CD14-positive monocyte (primary cell): Measurements from ENCODE around the gene FHL5. TPM values are rescaled to one million over a fixed set of nuclear protein-coding genes. Genes with fewer than 3 reads are reported as not detected.

ENCODE experiments used
- DNase-seq, 3 donors: peaks; one replicate each; pipeline ENCODE4 v3.0.0-alpha.2; 2011 to 2022
- H2AFZ ChIP-seq: 2 replicates; pipeline ENCODE4 v1.6.0; 2012; ENCODE audit warnings: mild to moderate bottlenecking, low read depth, low read length, inconsistent platforms; ENCODE audit not compliant: insufficient read depth, poor library complexity, severe bottlenecking
- H3K27ac ChIP-seq, 2 donors: 1 replicate in 1 of 2; 2 replicates in 1 of 2; pipeline ENCODE4 v1.5.1; 2012 to 2013; ENCODE audit warnings: low read length in 2 of 2, control low read depth in 1 of 2, inconsistent platforms in 1 of 2, low read depth in 1 of 2, mild to moderate bottlenecking in 1 of 2
- H3K27me3 ChIP-seq, 2 donors: one replicate each; pipeline versions ENCODE4 v1.6.0 to v1.6.1; 2011 to 2013; ENCODE audit warnings: low read length in 2 of 2; ENCODE audit not compliant: control insufficient read depth in 2 of 2, insufficient read depth in 2 of 2
- H3K36me3 ChIP-seq, 2 donors: replicated peaks in 1 of 2; 1 replicate in 1 of 2; 2 replicates in 1 of 2; pipeline versions ENCODE4 v1.5.1 to v1.6.1; 2012 to 2013; ENCODE audit warnings: low read length in 2 of 2, control low read depth in 1 of 2, inconsistent platforms in 1 of 2, mild to moderate bottlenecking in 1 of 2; ENCODE audit not compliant: insufficient read depth in 2 of 2, control insufficient read depth in 1 of 2
- H3K4me1 ChIP-seq, 2 donors: 1 replicate in 1 of 2; 2 replicates in 1 of 2; pipeline versions ENCODE4 v1.5.1 to v1.6.1; 2012 to 2013; ENCODE audit warnings: low read length in 2 of 2, control low read depth in 1 of 2, inconsistent platforms in 1 of 2, mild to moderate bottlenecking in 1 of 2, moderate library complexity in 1 of 2; ENCODE audit not compliant: insufficient read depth in 2 of 2, control insufficient read depth in 1 of 2
- H3K4me2 ChIP-seq: replicated peaks from 2 replicates; pipeline ENCODE3; 2012; ENCODE audit warnings: low read length, moderate library complexity, mild to moderate bottlenecking; ENCODE audit not compliant: poor library complexity, severe bottlenecking; ENCODE audit errors: extremely low read depth
- H3K4me3 ChIP-seq, 3 experiments: fragments of 200-600 bp in 1 of 3; sonication (generic) in 1 of 3; replicated peaks in 1 of 3; 1 replicate in 2 of 3; 2 replicates in 1 of 3; pipeline ENCODE4 v1.5.1; 2011 to 2013; ENCODE audit warnings: low read length in 3 of 3, mild to moderate bottlenecking in 3 of 3, control low read depth in 2 of 3, low read depth in 2 of 3, inconsistent platforms in 1 of 3, moderate library complexity in 1 of 3
- H3K79me2 ChIP-seq: 2 replicates; pipeline ENCODE4 v1.6.0; 2012; ENCODE audit warnings: mild to moderate bottlenecking, control low read depth, inconsistent platforms, low read length, moderate library complexity; ENCODE audit not compliant: insufficient read depth
- H3K9ac ChIP-seq: 2 replicates; pipeline ENCODE4 v1.6.0; 2017; ENCODE audit warnings: low read length, mild to moderate bottlenecking; ENCODE audit not compliant: insufficient read depth, poor library complexity, severe bottlenecking
- H3K9me3 ChIP-seq, 2 donors: replicated peaks in 1 of 2; 1 replicate in 1 of 2; 2 replicates in 1 of 2; pipeline versions ENCODE4 v1.5.1 to v1.6.1; 2012 to 2013; ENCODE audit warnings: low read length in 2 of 2, control low read depth in 1 of 2; ENCODE audit not compliant: control insufficient read depth in 1 of 2, insufficient read depth in 1 of 2
- H4K20me1 ChIP-seq: 2 replicates; pipeline ENCODE4 v1.6.0; 2012; ENCODE audit warnings: mild to moderate bottlenecking, low read length, control low read depth, moderate library complexity; ENCODE audit not compliant: insufficient read depth
- H3K27ac Mint-ChIP-seq, 7 donors: one replicate each; pipeline ENCODE4 v1.8.0; 2020; ENCODE audit warnings: mild to moderate bottlenecking in 7 of 7, mixed read lengths in 7 of 7, moderate library complexity in 6 of 7, inconsistent platforms in 2 of 7
- H3K27me3 Mint-ChIP-seq, 3 donors: one replicate each; pipeline ENCODE4 v1.8.0; 2021 to 2022; ENCODE audit warnings: low read depth in 3 of 3, mild to moderate bottlenecking in 3 of 3, mixed read lengths in 3 of 3, moderate library complexity in 3 of 3, inconsistent platforms in 1 of 3
- H3K36me3 Mint-ChIP-seq, 2 donors: one replicate each; pipeline ENCODE4 v1.8.0; 2020; ENCODE audit warnings: mixed read lengths in 2 of 2, inconsistent platforms in 1 of 2, mild to moderate bottlenecking in 1 of 2
- H3K4me1 Mint-ChIP-seq: one replicate; pipeline ENCODE4 v1.8.0; 2020; ENCODE audit warnings: mild to moderate bottlenecking, mixed read lengths
- H3K4me3 Mint-ChIP-seq, 2 donors: one replicate each; pipeline ENCODE4 v1.8.0; 2020; ENCODE audit warnings: mild to moderate bottlenecking in 2 of 2, mixed read lengths in 2 of 2, moderate library complexity in 1 of 2
- H3K9me3 Mint-ChIP-seq, 7 donors: one replicate each; pipeline ENCODE4 v1.8.0; 2020 to 2022; ENCODE audit warnings: mixed read lengths in 7 of 7, mild to moderate bottlenecking in 6 of 7, moderate library complexity in 6 of 7, inconsistent platforms in 2 of 7
- WGBS: methylation state at CpG from one replicate; pipeline ENCODE4 v1.1.5; 2013; ENCODE audit warnings: missing lambda C conversion rate; ENCODE audit not compliant: insufficient coverage; 5-methylcytosine and 5-hydroxymethylcytosine counted together
- intact Hi-C, 2 donors: fragments of 100-400 bp; cut with micrococcal nuclease; formaldehyde crosslinking; loops; one replicate each; pipeline versions ENCODE4 v1.15.0 to v1.15.1; 2023
- polyA plus RNA-seq, 3 donors: library from polyadenylated mRNA; depleted of rRNA in 1 of 3; unstranded in 2 of 3; stranded (reverse) in 1 of 3; fragments of 300-500 nt in 2 of 3; fragments of >200 nt in 1 of 3; fragmentation: Illumina TruSeq in 2 of 3; gene quantifications; 1 replicate in 2 of 3; 2 replicates in 1 of 3; pipeline ENCODE4 v1.2.3, GENCODE V29; 2012 to 2021
- TF ChIP-seq, protein P1 (sequence below): fragments of 200-600 bp; IDR thresholded peaks from one replicate; pipeline ENCODE4 v1.8.0; 2022; ENCODE audit warnings: antibody characterized with exemption, mild to moderate bottlenecking

The FHL5 gene
- polyA plus RNA-seq, 3 donors: not detected

DNA sequence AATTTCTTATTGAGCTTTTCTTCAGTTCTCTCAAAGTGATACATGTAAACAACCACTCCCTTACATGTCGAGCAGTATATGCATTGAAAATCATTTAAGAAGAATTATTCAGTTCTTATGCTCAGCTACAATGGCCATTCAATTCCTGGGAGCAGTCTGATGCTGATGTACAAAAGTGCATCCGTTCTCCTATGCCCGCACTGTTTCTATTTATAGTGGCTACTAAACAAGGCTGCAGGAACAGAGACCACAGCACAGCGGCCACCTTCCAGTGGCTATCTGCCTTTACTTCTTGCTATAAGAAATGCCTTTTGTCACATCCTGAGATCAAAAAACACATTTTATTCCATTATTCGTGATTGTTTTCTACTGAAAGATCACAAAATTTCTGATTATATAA lies 82.2 kb downstream of the FHL5 start:
- 89% methylated on average over 4 of the region's 5 CpGs for WGBS
- intact Hi-C loops: no loop called here

DNA sequence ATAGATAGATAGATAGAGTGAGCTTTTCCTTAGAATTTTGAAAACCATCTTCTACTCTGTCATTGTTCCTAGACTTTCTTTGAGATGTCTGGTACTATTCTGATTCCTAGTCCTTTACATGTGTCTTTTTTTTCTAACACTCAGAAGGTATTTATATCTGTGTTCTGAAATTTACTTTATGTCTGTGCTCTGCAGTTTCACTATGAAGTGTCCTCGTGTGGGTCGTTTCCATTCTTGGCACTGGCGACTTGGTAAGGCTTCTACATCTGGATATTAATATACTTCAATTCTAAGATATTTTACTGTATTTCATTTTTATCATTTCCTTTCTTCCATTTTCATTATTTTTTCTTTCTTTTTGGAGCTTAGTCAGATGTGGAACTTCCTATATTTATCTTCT lies 87.0 kb downstream of the FHL5 start:
- H3K4me1 Mint-ChIP-seq: no peaks in the 10 kb centered on the region
- peaks cover 0 to 5% (median 0%) of the 10 kb centered on the region in 7 donors for H3K9me3 Mint-ChIP-seq
- no CpG with 5 or more reads among the region's 3 CpGs for WGBS
- no peak overlapping the region for H3K4me3 Mint-ChIP-seq
- intact Hi-C loops: no loop called here
- H3K36me3 Mint-ChIP-seq: no peaks in the 10 kb centered on the region
- DNase-seq: no peak
- H3K36me3 ChIP-seq: no peaks in the 10 kb centered on the region
- H3K9ac ChIP-seq: no peak overlapping the region
- no peak overlapping the region for H3K27ac Mint-ChIP-seq
- no peaks in the 10 kb centered on the region for H3K79me2 ChIP-seq
- no peaks in the 10 kb centered on the region for H3K27me3 ChIP-seq
- peaks cover 1 to 4% (median 2%) of the 10 kb centered on the region in 3 donors for H3K27me3 Mint-ChIP-seq
- H3K4me1 ChIP-seq: no peaks in the 10 kb centered on the region
- no peak overlapping the region for H2AFZ ChIP-seq
- TF ChIP-seq, protein P1, sequence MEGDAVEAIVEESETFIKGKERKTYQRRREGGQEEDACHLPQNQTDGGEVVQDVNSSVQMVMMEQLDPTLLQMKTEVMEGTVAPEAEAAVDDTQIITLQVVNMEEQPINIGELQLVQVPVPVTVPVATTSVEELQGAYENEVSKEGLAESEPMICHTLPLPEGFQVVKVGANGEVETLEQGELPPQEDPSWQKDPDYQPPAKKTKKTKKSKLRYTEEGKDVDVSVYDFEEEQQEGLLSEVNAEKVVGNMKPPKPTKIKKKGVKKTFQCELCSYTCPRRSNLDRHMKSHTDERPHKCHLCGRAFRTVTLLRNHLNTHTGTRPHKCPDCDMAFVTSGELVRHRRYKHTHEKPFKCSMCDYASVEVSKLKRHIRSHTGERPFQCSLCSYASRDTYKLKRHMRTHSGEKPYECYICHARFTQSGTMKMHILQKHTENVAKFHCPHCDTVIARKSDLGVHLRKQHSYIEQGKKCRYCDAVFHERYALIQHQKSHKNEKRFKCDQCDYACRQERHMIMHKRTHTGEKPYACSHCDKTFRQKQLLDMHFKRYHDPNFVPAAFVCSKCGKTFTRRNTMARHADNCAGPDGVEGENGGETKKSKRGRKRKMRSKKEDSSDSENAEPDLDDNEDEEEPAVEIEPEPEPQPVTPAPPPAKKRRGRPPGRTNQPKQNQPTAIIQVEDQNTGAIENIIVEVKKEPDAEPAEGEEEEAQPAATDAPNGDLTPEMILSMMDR: no peak
- no peak overlapping the region for H3K4me3 ChIP-seq
- H3K9me3 ChIP-seq: no peaks in the 10 kb centered on the region
- H4K20me1 ChIP-seq: no peaks in the 10 kb centered on the region
- H3K27ac ChIP-seq: no peak overlapping the region
- no peak overlapping the region for H3K4me2 ChIP-seq

More for the DNA sequence above, 82.2 kb downstream of the FHL5 start:
- Mint-ChIP-seq H3K27ac (no peak overlapping the region), H3K36me3 (no peaks in the 10 kb centered on the region), H3K4me3 (no peak overlapping the region), H3K4me1 (no peaks in the 10 kb centered on the region), H3K9me3 (peaks cover 0 to 3% (median 0%) of the 10 kb centered on the region in 7 donors), H3K27me3 (peaks cover 0 to 2% (median 1%) of the 10 kb centered on the region in 3 donors)
- no peak for DNase-seq
- H2AFZ ChIP-seq: no peak overlapping the region
- no peaks in the 10 kb centered on the region for H3K4me1 ChIP-seq
- no peaks in the 10 kb centered on the region for H3K36me3 ChIP-seq
- no peak overlapping the region for H3K27ac ChIP-seq
- TF ChIP-seq, protein P1: no peak
- no peaks in the 10 kb centered on the region for H4K20me1 ChIP-seq
- H3K9ac ChIP-seq: no peak overlapping the region
- H3K4me3 ChIP-seq: no peak overlapping the region
- no peaks in the 10 kb centered on the region for H3K79me2 ChIP-seq
- H3K4me2 ChIP-seq: no peak overlapping the region
- no peaks in the 10 kb centered on the region for H3K9me3 ChIP-seq
- H3K27me3 ChIP-seq: no peaks in the 10 kb centered on the region
